Measurements from ENCODE around the gene MUC5B.
A peak's percentile ranks its signal among the peaks of the same experiment; 100 is the strongest.

MUC5B gene

DNA sequence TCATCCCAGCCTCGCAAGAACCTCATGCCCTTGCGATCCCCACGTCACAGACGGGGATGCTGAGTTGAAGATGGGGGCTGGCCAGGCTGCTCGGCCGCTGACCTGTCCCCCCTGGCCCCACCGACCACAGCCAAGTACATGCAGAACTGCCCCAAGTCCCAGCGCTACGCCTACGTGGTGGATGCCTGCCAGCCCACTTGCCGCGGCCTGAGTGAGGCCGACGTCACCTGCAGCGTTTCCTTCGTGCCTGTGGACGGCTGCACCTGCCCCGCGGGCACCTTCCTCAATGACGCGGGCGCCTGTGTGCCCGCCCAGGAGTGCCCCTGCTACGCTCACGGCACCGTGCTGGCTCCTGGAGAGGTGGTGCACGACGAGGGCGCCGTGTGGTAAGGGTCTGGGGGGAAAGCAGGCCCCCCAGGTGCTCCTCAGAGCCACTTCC, 10.0 kb downstream of the MUC5B start:
- no peak for TF ChIP-seq TAF1 (IDR thresholded peaks at IDR 0.05; ENCODE audit: borderline replicate concordance, low read depth, low read length)
- no peak for TF ChIP-seq POLR2A (IDR thresholded peaks at IDR 0.05; ENCODE audit: low read depth, low read length)
- TF ChIP-seq POLR2AphosphoS5 (IDR thresholded peaks at IDR 0.05; ENCODE audit: low read depth, low read length), result no peak
- DNase-seq (ENCODE audit: insufficient read length) (peak; percentile 16), FAIRE-seq (no peak)

DNA sequence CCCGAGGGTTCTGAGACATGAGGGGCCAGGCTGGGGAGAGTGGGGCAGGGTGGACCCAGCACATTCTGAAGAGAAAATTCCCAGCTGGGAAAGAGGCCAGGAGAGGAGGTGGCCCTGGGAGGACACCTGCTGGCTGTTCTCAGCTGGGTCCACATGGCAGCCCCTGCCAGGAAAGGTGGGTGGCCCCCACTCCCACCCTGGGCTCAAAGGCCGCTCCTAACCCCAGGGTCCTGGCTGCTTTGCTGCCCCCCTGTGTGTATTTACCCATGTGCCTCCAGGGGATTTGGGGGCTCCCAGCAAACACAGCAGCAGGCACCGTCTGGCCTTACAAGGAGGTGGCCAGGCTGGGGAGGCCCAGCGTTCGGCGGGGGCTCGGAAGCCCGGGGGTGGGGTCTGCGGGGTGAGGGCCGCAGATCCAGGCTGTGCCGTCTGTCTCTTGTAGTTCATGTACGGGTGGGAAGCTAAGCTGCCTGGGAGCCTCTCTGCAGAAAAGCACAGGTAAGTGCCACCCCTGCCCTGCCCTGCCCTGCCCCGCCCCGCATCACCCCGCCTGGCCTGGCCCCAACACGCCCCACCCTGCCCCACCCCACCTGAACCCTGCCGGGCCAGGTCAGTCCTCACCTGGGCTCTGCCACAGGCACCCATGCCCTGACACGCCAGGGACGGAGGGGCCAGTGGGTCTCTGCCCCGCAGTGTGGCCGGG, 10.6 kb downstream of the MUC5B start:
- FAIRE-seq (no peak), DNase-seq (ENCODE audit: insufficient read length) (peak; percentile 17)
- TF ChIP-seq POLR2A (IDR thresholded peaks at IDR 0.05; ENCODE audit: low read depth, low read length) (no peak), TAF1 (IDR thresholded peaks at IDR 0.05; ENCODE audit: borderline replicate concordance, low read depth, low read length) (no peak), POLR2AphosphoS5 (IDR thresholded peaks at IDR 0.05; ENCODE audit: low read depth, low read length) (no peak)

DNA sequence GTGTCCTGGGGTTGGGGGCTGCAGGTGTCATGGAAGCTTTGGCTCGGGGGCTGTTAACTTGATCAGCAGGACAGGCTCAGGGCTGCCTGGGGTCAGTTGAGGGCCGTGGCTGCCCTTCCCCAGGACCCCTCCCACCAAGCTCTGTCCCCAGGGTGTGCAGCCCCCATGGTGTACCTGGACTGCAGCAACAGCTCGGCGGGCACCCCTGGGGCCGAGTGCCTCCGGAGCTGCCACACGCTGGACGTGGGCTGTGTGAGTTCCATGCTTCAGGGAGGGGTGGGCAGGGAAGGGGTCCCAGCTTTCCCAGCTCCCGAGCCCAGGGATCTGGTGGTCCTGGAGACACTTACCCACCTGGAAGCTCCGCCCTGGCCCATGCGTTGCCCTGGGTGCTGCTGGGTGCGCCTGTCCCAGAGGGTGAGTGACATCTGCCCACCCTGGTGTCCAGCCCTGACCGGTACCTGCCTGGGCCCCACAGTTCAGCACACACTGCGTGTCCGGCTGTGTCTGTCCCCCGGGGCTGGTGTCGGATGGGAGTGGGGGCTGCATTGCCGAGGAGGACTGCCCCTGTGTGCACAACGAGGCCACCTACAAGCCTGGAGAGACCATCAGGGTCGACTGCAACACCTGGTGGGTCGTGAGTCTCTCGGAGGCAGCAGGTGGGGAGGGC, 11.3 kb downstream of the MUC5B start:
- FAIRE-seq (no peak), DNase-seq (ENCODE audit: insufficient read length) (peak; percentile 29)

GRCh38 chr11:1234771-1235305, 12.0 kb downstream of the MUC5B start:
- FAIRE-seq, result no peak
- TF ChIP-seq POLR2AphosphoS5 (IDR thresholded peaks at IDR 0.05; ENCODE audit: low read depth, low read length) (no peak), TAF1 (IDR thresholded peaks at IDR 0.05; ENCODE audit: borderline replicate concordance, low read depth, low read length) (no peak), POLR2A (IDR thresholded peaks at IDR 0.05; ENCODE audit: low read depth, low read length) (no peak)
- peak; percentile 23 for DNase-seq (ENCODE audit: insufficient read length)

More for the DNA sequence above, 11.3 kb downstream of the MUC5B start:
- TF ChIP-seq POLR2AphosphoS5 (IDR thresholded peaks at IDR 0.05; ENCODE audit: low read depth, low read length) (no peak), POLR2A (IDR thresholded peaks at IDR 0.05; ENCODE audit: low read depth, low read length) (no peak), TAF1 (IDR thresholded peaks at IDR 0.05; ENCODE audit: borderline replicate concordance, low read depth, low read length) (no peak)

GRCh38 chr11:1235306-1235900, 12.5 kb downstream of the MUC5B start:
- no peak for TF ChIP-seq TAF1 (IDR thresholded peaks at IDR 0.05; ENCODE audit: borderline replicate concordance, low read depth, low read length)
- TF ChIP-seq POLR2A (IDR thresholded peaks at IDR 0.05; ENCODE audit: low read depth, low read length), result no peak
- TF ChIP-seq POLR2AphosphoS5 (IDR thresholded peaks at IDR 0.05; ENCODE audit: low read depth, low read length), result no peak
- FAIRE-seq, result no peak
- DNase-seq (ENCODE audit: insufficient read length), result no peak

GRCh38 chr11:1235901-1236315, 13.0 kb downstream of the MUC5B start:
- TF ChIP-seq POLR2A (IDR thresholded peaks at IDR 0.05; ENCODE audit: low read depth, low read length), result no peak
- no peak for TF ChIP-seq POLR2AphosphoS5 (IDR thresholded peaks at IDR 0.05; ENCODE audit: low read depth, low read length)
- no peak for TF ChIP-seq TAF1 (IDR thresholded peaks at IDR 0.05; ENCODE audit: borderline replicate concordance, low read depth, low read length)
- FAIRE-seq (no peak), DNase-seq (ENCODE audit: insufficient read length) (no peak)

DNA sequence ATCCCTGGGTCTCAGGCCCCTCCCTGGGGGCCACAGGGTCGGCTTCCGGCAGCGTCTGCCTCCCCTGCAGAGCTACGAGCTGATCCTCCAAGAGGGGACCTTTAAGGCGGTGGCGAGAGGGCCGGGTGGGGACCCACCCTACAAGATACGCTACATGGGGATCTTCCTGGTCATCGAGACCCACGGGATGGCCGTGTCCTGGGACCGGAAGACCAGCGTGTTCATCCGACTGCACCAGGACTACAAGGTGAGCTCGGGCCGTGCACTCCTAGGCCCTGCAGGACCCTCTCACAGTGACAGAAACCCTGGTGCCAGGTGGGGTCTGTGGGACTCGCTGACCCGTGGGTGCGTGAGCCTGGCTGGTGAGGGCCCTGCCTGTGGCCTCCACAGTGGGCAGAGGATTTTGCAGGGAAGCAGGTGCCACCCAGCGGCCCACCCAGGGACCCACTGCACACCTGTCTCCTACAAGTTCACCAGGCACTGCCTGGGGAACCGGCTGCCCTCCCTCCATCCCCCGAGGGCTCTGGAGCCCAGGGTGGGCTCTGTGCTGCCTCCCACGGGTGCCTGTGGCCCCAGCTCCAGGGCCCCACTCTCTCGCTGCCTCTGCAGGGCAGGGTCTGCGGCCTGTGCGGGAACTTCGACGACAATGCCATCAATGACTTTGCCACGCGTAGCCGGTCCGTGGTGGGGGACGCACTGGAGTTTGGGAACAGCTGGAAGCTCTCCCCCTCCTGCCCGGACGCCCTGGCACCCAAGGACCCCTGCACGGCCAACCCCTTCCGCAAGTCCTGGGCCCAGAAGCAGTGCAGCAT, 13.7 kb downstream of the MUC5B start:
- FAIRE-seq, result no peak
- no peak for DNase-seq (ENCODE audit: insufficient read length)
- TF ChIP-seq POLR2A (IDR thresholded peaks at IDR 0.05; ENCODE audit: low read depth, low read length) (no peak), TAF1 (IDR thresholded peaks at IDR 0.05; ENCODE audit: borderline replicate concordance, low read depth, low read length) (no peak), POLR2AphosphoS5 (IDR thresholded peaks at IDR 0.05; ENCODE audit: low read depth, low read length) (no peak)

DNA sequence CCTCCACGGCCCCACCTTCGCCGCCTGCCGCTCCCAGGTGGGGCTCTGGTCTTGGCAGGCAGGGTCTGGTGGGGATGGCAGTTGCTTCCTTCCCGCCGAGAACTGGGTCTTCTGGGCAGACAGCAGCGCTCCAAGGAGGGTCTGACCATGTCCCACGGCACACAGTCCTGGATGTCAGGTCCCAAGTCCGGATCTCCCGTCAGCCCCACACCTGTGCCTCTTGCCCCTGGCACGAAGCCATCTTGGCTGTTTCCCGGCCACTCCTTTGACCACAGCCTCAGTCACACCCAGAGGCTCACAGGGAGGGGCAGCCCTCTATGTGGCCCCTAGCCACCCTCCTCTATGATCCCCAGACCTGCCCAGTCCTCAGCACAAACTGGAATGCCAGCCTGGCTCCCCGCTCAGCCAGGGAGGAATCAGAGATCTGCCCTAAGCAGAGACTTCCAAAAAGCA, 14.3 kb downstream of the MUC5B start:
- FAIRE-seq, result no peak
- TF ChIP-seq POLR2AphosphoS5 (IDR thresholded peaks at IDR 0.05; ENCODE audit: low read depth, low read length) (no peak), POLR2A (IDR thresholded peaks at IDR 0.05; ENCODE audit: low read depth, low read length) (no peak)
- DNase-seq (ENCODE audit: insufficient read length), result no peak

DNA sequence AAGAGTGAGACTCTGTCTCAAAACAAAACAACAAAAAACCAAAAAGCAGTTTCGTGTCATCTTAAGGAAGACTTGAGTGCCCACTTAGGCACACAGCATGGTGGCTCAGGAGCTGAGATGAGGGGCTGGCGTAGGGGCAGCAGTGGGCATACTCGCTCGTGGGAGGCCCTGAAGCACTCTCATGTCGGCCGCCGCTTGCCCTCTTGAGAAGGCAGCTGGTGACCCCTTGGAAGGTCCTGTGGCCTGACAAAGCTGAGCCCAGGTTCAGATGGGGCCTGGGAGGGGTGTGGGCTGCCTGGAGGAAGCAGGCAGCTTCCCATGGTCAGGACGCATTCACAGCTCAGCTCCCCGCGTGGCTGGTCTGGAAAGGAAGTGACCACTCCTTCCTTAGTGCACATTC, 15.0 kb downstream of the MUC5B start:
- no peak for TF ChIP-seq POLR2AphosphoS5 (IDR thresholded peaks at IDR 0.05; ENCODE audit: low read depth, low read length)
- TF ChIP-seq POLR2A (IDR thresholded peaks at IDR 0.05; ENCODE audit: low read depth, low read length), result no peak
- no peak for TF ChIP-seq TAF1 (IDR thresholded peaks at IDR 0.05; ENCODE audit: borderline replicate concordance, low read depth, low read length)
- no peak for FAIRE-seq
- DNase-seq (ENCODE audit: insufficient read length), result no peak

GRCh38 chr11:1238767-1239595, 16.1 kb downstream of the MUC5B start:
- DNase-seq (ENCODE audit: insufficient read length) (no peak), FAIRE-seq (no peak)
- TF ChIP-seq POLR2AphosphoS5 (IDR thresholded peaks at IDR 0.05; ENCODE audit: low read depth, low read length) (no peak), POLR2A (IDR thresholded peaks at IDR 0.05; ENCODE audit: low read depth, low read length) (no peak), TAF1 (IDR thresholded peaks at IDR 0.05; ENCODE audit: borderline replicate concordance, low read depth, low read length) (no peak)
